ENCODE results near the gene WEE2. TPM values are rescaled to one million over a fixed set of nuclear protein-coding genes. Genes with fewer than 3 reads are reported as not detected.

The WEE2 gene
- total RNA-seq, 4 donors from 2014 or later: 0.07 TPM; not detected in 3

- Histone ChIP-seq H3K36me3 (no peaks in the 10 kb centered on the region), H3K4me1 (peaks cover 0 to 9% of the 10 kb centered on the region in 2 donors), H3K27ac (peak overlapping the region; percentile 84 to 85), H3K9me3 (no peaks in the 10 kb centered on the region), H3K4me3 (peak overlapping the region; percentile 66 to 74), H3K27me3 (no peaks in the 10 kb centered on the region)
- peak in 1 of 2 donors; percentile 16 for DNase-seq
- TF ChIP-seq POLR2A (IDR thresholded peaks at IDR 0.05) (no peak), CTCF (IDR thresholded peaks at IDR 0.05) (no peak)
- intact Hi-C loops (cut with DNase I; ENCODE audit: low total_unique reads): no loop called here
These were observed 29.1 kb downstream of the WEE2 start for GRCh38 chr7:141737118-141737835.

DNA sequence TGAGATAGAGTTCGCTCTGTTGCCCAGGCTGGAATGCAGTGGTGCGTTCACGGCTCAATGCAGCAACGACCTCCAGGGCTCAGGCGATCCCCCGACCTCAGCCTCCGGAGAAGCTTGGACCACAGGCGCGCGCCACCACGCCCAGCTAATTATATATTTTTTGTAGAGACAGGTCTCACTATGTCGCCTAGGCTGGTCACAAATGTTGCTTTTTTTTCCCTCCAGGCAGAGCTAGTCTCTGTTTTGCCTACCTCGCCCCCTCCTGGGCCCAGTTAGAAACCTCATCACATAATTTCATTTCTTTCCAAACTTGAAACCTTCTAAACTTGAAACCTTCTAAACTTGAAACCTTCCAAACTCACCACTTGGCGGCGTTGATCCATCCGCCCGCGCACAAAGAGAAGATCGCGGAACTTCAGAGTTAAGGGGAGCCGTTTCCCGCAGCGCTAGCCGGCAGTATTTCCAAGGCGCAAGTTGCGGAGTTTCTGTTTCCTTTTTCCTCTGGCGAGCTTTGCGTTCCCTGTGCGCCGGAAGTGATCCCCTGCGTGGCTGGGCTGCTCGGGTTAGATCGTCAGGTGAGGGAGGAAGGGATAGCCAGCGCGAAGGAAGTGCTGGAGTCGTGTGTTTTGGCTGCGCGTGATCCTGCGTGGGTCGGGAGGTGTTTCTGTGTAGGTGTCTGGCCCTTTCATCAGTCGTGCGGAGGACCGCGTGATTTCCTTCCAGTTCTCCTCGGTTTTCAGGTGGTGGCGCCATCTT is 29.9 kb downstream of the WEE2 start, which contains the start of gene SSBP1:
Gene SSBP1, plus strand, starts transcription at position 523 of the 756 bp plus-strand sequence. CDS start 809 bp downstream, outside the sequence.
- DNase-seq: peak; percentile 90
- Histone ChIP-seq H3K4me1 (peaks cover 0 to 9% of the 10 kb centered on the region in 2 donors), H3K36me3 (no peaks in the 10 kb centered on the region), H3K27me3 (no peaks in the 10 kb centered on the region), H3K9me3 (no peaks in the 10 kb centered on the region), H3K27ac (peak within 1 kb of the TSS; percentile 84 to 85), H3K4me3 (peak within 1 kb of the TSS; percentile 66 to 74)
- intact Hi-C loops (cut with DNase I; ENCODE audit: low total_unique reads): no loop called here
- TF ChIP-seq CTCF (IDR thresholded peaks at IDR 0.05) (peak; percentile 73 to 90 (median 77)), POLR2A (IDR thresholded peaks at IDR 0.05) (peak in 1 of 2 donors; percentile 58)

DNA sequence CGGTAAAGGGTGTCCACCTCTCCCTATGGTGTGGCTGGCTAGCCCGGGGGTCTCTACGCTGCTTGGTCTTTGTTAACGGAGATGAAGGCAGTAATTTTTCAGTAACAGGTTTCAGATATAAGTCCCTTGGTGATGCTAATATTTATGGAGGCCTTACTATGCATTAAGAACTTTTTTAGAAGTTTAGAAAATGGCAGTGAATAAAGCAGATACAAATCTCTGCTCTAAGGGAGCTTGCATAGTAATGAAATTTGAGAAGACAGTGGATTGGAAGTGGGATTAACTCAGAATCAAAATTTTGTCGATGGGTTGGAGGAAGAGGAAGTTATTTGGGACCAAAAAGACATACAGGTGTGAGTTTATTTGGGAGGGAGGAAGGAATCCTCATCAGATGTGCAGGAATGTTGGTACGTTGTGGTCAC is 30.4 kb downstream of the WEE2 start:
- Histone ChIP-seq H3K36me3 (no peaks in the 10 kb centered on the region), H3K27me3 (no peaks in the 10 kb centered on the region), H3K27ac (peak overlapping the region; percentile 84 to 85), H3K9me3 (no peaks in the 10 kb centered on the region), H3K4me3 (peak overlapping the region; percentile 66 to 74), H3K4me1 (peaks cover 0 to 9% of the 10 kb centered on the region in 2 donors)
- TF ChIP-seq POLR2A (IDR thresholded peaks at IDR 0.05) (no peak), CTCF (IDR thresholded peaks at IDR 0.05) (no peak)
- no peak for DNase-seq
- intact Hi-C loops (cut with DNase I; ENCODE audit: low total_unique reads): no loop called here

GRCh38 chr7:141739250-141739649 is 31.1 kb downstream of the WEE2 start:
- DNase-seq: no peak
- Histone ChIP-seq H3K4me3 (peak overlapping the region; percentile 66 to 74), H3K4me1 (peaks cover 0 to 9% of the 10 kb centered on the region in 2 donors), H3K27ac (no peak overlapping the region), H3K36me3 (no peaks in the 10 kb centered on the region), H3K27me3 (no peaks in the 10 kb centered on the region), H3K9me3 (no peaks in the 10 kb centered on the region)
- intact Hi-C loops (cut with DNase I; ENCODE audit: low total_unique reads): no loop called here
- TF ChIP-seq POLR2A (IDR thresholded peaks at IDR 0.05) (no peak), CTCF (IDR thresholded peaks at IDR 0.05) (no peak)

DNA sequence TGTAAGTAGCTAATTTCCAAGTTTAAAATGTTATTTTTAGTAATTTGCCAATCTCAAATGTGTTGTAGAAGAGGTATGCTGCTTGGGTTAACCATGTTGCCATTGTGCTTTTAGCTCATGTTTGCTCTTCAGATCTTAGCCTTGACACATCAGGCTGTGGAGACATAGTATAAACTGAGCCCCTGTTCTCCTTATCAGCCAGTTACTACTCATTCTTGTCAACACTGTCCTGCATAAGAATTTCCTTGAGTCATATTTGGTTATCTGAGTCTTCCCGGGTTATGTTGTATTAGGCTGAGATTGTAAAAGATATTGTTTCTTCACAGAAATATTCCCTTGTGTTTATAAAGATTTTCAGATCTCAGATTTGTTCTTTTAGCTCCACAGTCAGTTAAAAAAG is 34.1 kb downstream of the WEE2 start:
- Histone ChIP-seq H3K36me3 (no peaks in the 10 kb centered on the region), H3K4me1 (peaks cover 0 to 9% of the 10 kb centered on the region in 2 donors), H3K27ac (no peak overlapping the region), H3K27me3 (no peaks in the 10 kb centered on the region), H3K9me3 (no peaks in the 10 kb centered on the region), H3K4me3 (no peak overlapping the region)
- DNase-seq: no peak
- TF ChIP-seq CTCF (IDR thresholded peaks at IDR 0.05) (no peak), POLR2A (IDR thresholded peaks at IDR 0.05) (no peak)
- intact Hi-C loops (cut with DNase I; ENCODE audit: low total_unique reads): no loop called here

Data from uterus (tissue), 4 donors.